ENCODE measurements around the gene KLHL25.

Gene KLHL25

DNA sequence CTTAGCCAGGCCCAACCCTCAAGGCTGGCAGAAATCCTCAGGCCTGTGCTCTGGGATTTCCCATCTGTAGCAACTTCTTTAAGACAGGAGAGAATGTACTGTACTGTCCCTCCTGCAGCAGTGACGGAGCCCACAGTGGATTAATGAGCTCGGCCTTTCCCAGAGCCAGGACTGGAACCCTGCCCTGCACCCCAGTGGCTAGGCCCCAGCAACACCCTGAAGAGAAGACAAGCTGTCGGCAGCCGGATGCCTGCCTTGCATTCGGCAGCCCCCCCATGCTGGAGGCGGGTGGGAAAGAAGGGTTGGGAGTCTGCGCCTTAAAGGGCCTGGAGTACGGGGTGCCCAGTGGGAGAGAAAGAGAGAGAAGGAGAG, 32.0 kb downstream of the KLHL25 start:
- no CpG with 5 or more reads among the region's 8 CpGs for WGBS (ENCODE audit: extremely low coverage, insufficient coverage, insufficient read length)
- Histone ChIP-seq H2AFZ (ENCODE audit: insufficient read depth, low read length, poor library complexity) (no peak overlapping the region), H4K12ac (ENCODE audit: low read depth, low read length) (no peak overlapping the region), H3K4ac (ENCODE audit: low read depth, low read length) (no peak overlapping the region), H3K4me2 (ENCODE audit: low read length) (no peak overlapping the region), H3K23ac (ENCODE audit: low read length) (no peak overlapping the region), H3K4me1 (ENCODE audit: control insufficient read depth in 1 of 2, insufficient read depth in 2 of 2, low read length in 2 of 2) (peaks cover 20 to 21% of the 10 kb centered on the region in 2 experiments), H3K27me3 (ENCODE audit: insufficient read depth, low read length) (no peaks in the 10 kb centered on the region), H3K18ac (ENCODE audit: low read length) (peak overlapping the region; percentile 30), H4K91ac (ENCODE audit: low read depth, low read length) (no peak overlapping the region), H2BK120ac (ENCODE audit: insufficient read depth, low read length, poor library complexity) (no peak overlapping the region), H3K79me2 (ENCODE audit: control insufficient read depth, insufficient read depth, low read length, poor library complexity) (peaks cover 2% of the 10 kb centered on the region), H3K36me3 (ENCODE audit: control insufficient read depth in 1 of 2, insufficient read depth in 2 of 2, low read length in 2 of 2) (peaks cover 19 to 26% of the 10 kb centered on the region in 2 experiments), H3K79me1 (ENCODE audit: low read length) (peaks cover 7% of the 10 kb centered on the region), H3K9ac (ENCODE audit: low read length) (no peak overlapping the region), H3K9me3 (ENCODE audit: insufficient read depth, low read depth, low read length) (no peaks in the 10 kb centered on the region), H4K8ac (ENCODE audit: low read depth, low read length) (no peak overlapping the region), H3K4me3 (ENCODE audit: low read depth, low read length) (no peak overlapping the region), H3K27ac (ENCODE audit: low read depth, low read length) (no peak overlapping the region), H2AK5ac (ENCODE audit: low read length) (no peak overlapping the region), H3K14ac (ENCODE audit: low read length) (peak overlapping the region; percentile 18), H2BK12ac (ENCODE audit: low read length) (no peak overlapping the region), H2BK5ac (ENCODE audit: low read depth, low read length, poor library complexity) (no peak overlapping the region)
- no peak for DNase-seq

DNA sequence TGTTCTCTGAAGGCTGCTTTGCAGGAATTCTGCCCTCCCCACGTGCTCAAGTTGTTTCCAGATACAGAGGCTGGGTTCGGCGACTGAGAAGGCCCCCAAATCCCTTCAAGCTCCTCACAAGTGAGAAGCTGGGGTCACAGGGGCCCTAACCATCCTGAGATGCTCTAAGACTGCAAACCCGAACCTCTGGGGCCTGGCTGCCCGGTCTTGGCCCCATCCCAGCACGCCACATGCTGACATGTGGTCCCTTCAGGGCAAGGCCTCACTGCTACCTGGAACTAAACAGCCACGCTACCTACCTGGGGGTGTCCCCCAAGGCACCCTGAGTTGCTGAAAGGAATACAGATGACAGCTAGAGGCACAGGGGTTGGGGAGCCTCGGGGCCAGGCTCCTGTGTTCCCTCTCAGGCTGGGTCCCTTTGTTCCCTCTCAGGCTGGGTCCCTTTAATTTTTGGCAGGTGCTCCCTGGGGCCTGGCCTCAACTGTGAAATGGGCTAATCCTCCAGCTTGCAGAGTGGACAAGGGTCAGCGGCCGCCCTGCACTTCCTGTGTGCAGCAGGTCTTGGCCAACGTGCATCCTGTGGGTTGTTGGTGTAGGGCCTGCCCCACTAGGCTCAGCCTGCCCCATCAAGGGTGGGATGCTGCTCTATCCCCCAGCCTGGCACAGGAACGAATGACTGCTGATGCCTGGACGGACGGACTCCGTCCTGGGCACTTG, 32.5 kb downstream of the KLHL25 start:
- Histone ChIP-seq H2AFZ (ENCODE audit: insufficient read depth, low read length, poor library complexity) (no peak overlapping the region), H4K12ac (ENCODE audit: low read depth, low read length) (no peak overlapping the region), H3K9ac (ENCODE audit: low read length) (no peak overlapping the region), H2AK5ac (ENCODE audit: low read length) (no peak overlapping the region), H4K8ac (ENCODE audit: low read depth, low read length) (no peak overlapping the region), H3K27ac (ENCODE audit: low read depth, low read length) (no peak overlapping the region), H2BK5ac (ENCODE audit: low read depth, low read length, poor library complexity) (no peak overlapping the region), H2BK120ac (ENCODE audit: insufficient read depth, low read length, poor library complexity) (no peak overlapping the region), H3K79me2 (ENCODE audit: control insufficient read depth, insufficient read depth, low read length, poor library complexity) (peaks cover 2% of the 10 kb centered on the region), H4K91ac (ENCODE audit: low read depth, low read length) (no peak overlapping the region), H3K27me3 (ENCODE audit: insufficient read depth, low read length) (no peaks in the 10 kb centered on the region), H2BK12ac (ENCODE audit: low read length) (no peak overlapping the region), H3K4me1 (ENCODE audit: control insufficient read depth in 1 of 2, insufficient read depth in 2 of 2, low read length in 2 of 2) (peaks cover 22 to 24% of the 10 kb centered on the region in 2 experiments), H3K14ac (ENCODE audit: low read length) (no peak overlapping the region), H3K18ac (ENCODE audit: low read length) (no peak overlapping the region), H3K9me3 (ENCODE audit: insufficient read depth, low read depth, low read length) (no peaks in the 10 kb centered on the region), H3K4ac (ENCODE audit: low read depth, low read length) (no peak overlapping the region), H3K23ac (ENCODE audit: low read length) (no peak overlapping the region), H3K4me2 (ENCODE audit: low read length) (no peak overlapping the region), H3K4me3 (ENCODE audit: low read depth, low read length) (no peak overlapping the region), H3K79me1 (ENCODE audit: low read length) (peaks cover 7% of the 10 kb centered on the region), H3K36me3 (ENCODE audit: control insufficient read depth in 1 of 2, insufficient read depth in 2 of 2, low read length in 2 of 2) (peaks cover 19 to 26% of the 10 kb centered on the region in 2 experiments)
- DNase-seq, result no peak
- WGBS (ENCODE audit: extremely low coverage, insufficient coverage, insufficient read length), result no CpG with 5 or more reads among the region's 15 CpGs

DNA sequence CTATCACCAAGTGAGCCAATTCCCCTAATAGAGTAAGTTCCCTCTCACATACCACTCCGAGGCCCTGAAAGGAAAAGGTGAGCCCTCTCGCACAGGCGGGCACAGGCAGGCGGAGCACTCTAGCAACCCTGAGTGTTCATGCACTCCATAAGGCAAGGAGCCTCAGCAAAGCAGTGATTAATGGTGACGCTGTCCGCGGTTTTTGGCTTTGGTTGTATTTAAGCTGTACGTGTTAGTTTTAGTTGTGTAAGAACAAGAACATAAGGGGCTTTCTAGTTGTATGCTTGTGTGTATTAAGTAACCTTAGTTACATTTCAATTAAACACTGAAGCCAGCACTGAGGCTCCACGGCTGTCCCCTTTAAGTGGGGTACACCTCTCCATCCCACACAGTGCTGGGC, 33.1 kb downstream of the KLHL25 start:
- Histone ChIP-seq H3K23ac (ENCODE audit: low read length) (no peak overlapping the region), H2BK12ac (ENCODE audit: low read length) (no peak overlapping the region), H4K8ac (ENCODE audit: low read depth, low read length) (no peak overlapping the region), H3K4me1 (ENCODE audit: control insufficient read depth in 1 of 2, insufficient read depth in 2 of 2, low read length in 2 of 2) (peaks cover 24 to 25% of the 10 kb centered on the region in 2 experiments), H3K36me3 (ENCODE audit: control insufficient read depth in 1 of 2, insufficient read depth in 2 of 2, low read length in 2 of 2) (peaks cover 19 to 26% of the 10 kb centered on the region in 2 experiments), H3K18ac (ENCODE audit: low read length) (no peak overlapping the region), H2AK5ac (ENCODE audit: low read length) (no peak overlapping the region), H3K4me3 (ENCODE audit: low read depth, low read length) (no peak overlapping the region), H3K27me3 (ENCODE audit: insufficient read depth, low read length) (no peaks in the 10 kb centered on the region), H3K4me2 (ENCODE audit: low read length) (no peak overlapping the region), H2AFZ (ENCODE audit: insufficient read depth, low read length, poor library complexity) (no peak overlapping the region), H4K91ac (ENCODE audit: low read depth, low read length) (no peak overlapping the region), H3K4ac (ENCODE audit: low read depth, low read length) (no peak overlapping the region), H3K79me1 (ENCODE audit: low read length) (peaks cover 7% of the 10 kb centered on the region), H3K14ac (ENCODE audit: low read length) (no peak overlapping the region), H4K12ac (ENCODE audit: low read depth, low read length) (no peak overlapping the region), H3K79me2 (ENCODE audit: control insufficient read depth, insufficient read depth, low read length, poor library complexity) (peaks cover 2% of the 10 kb centered on the region), H3K27ac (ENCODE audit: low read depth, low read length) (no peak overlapping the region), H2BK5ac (ENCODE audit: low read depth, low read length, poor library complexity) (no peak overlapping the region), H2BK120ac (ENCODE audit: insufficient read depth, low read length, poor library complexity) (no peak overlapping the region), H3K9me3 (ENCODE audit: insufficient read depth, low read depth, low read length) (no peaks in the 10 kb centered on the region), H3K9ac (ENCODE audit: low read length) (no peak overlapping the region)
- DNase-seq, result no peak
- no CpG with 5 or more reads among the region's 9 CpGs for WGBS (ENCODE audit: extremely low coverage, insufficient coverage, insufficient read length)

DNA sequence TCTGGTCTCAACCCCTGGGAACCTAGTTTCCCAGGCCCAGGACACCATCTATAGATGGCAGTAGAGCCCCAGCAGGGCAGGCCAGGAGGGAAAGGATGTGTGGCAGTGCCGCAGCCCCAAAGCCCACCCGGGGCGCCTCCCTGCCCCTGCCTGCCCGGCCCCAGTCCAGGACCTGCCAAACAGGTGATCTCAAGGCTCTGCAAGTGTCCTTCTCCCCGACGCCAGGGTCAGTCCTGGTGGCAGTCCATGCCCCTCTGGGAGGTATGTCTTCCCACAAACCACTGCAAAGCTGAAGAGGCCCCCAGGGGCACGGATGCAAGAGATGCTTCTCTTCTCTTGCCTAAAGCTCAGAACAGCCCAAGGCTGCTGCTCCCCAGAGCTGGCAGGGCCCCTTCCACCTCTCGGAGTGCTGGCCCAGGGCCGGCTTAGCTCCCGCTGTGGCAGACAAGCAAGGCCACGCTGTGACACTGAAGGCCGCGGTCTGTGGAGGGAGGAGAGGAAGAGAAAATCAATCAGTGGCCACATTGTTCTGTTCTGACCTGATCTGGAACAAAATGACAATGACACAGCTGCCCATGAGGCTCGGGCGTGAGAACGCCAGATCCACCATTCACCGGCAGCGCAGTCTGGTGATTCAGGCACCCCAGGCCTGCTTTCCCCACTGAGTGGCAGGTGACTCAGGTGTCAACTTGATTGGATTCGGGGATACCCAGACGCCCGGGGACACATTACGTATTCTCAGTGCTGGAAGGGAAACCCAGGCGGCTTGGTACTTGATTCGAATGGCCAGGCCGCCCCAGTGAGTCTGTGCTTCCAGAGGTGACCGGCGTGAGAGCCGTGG, 34.0 kb downstream of the KLHL25 start:
- Histone ChIP-seq H3K4me2 (ENCODE audit: low read length) (no peak overlapping the region), H3K4ac (ENCODE audit: low read depth, low read length) (no peak overlapping the region), H3K23ac (ENCODE audit: low read length) (no peak overlapping the region), H2BK12ac (ENCODE audit: low read length) (no peak overlapping the region), H2BK120ac (ENCODE audit: insufficient read depth, low read length, poor library complexity) (no peak overlapping the region), H3K27ac (ENCODE audit: low read depth, low read length) (no peak overlapping the region), H2AFZ (ENCODE audit: insufficient read depth, low read length, poor library complexity) (no peak overlapping the region), H3K18ac (ENCODE audit: low read length) (no peak overlapping the region), H3K4me1 (ENCODE audit: control insufficient read depth in 1 of 2, insufficient read depth in 2 of 2, low read length in 2 of 2) (peaks cover 24 to 25% of the 10 kb centered on the region in 2 experiments), H3K36me3 (ENCODE audit: control insufficient read depth in 1 of 2, insufficient read depth in 2 of 2, low read length in 2 of 2) (peaks cover 19 to 26% of the 10 kb centered on the region in 2 experiments), H3K4me3 (ENCODE audit: low read depth, low read length) (no peak overlapping the region), H3K9ac (ENCODE audit: low read length) (no peak overlapping the region), H3K79me2 (ENCODE audit: control insufficient read depth, insufficient read depth, low read length, poor library complexity) (peaks cover 2% of the 10 kb centered on the region), H2AK5ac (ENCODE audit: low read length) (no peak overlapping the region), H3K27me3 (ENCODE audit: insufficient read depth, low read length) (no peaks in the 10 kb centered on the region), H3K9me3 (ENCODE audit: insufficient read depth, low read depth, low read length) (no peaks in the 10 kb centered on the region), H4K8ac (ENCODE audit: low read depth, low read length) (no peak overlapping the region), H4K12ac (ENCODE audit: low read depth, low read length) (no peak overlapping the region), H3K14ac (ENCODE audit: low read length) (no peak overlapping the region), H3K79me1 (ENCODE audit: low read length) (peaks cover 7% of the 10 kb centered on the region), H4K91ac (ENCODE audit: low read depth, low read length) (no peak overlapping the region), H2BK5ac (ENCODE audit: low read depth, low read length, poor library complexity) (no peak overlapping the region)
- DNase-seq, result no peak
- WGBS (ENCODE audit: extremely low coverage, insufficient coverage, insufficient read length), result no CpG with 5 or more reads among the region's 28 CpGs
